HUES6 (cell line): ENCODE results near the gene MYADML2.

Source experiments
- H3K27ac ChIP-seq: 2 replicates; pipeline ENCODE4 v1.7.0; 2013; ENCODE audit warnings: low read depth, mild to moderate bottlenecking, low read length, inconsistent platforms
- H3K27me3 ChIP-seq: 2 replicates; pipeline ENCODE4 v1.6.1; 2013; ENCODE audit warnings: low read length; ENCODE audit not compliant: control insufficient read depth, insufficient read depth
- H3K36me3 ChIP-seq: 2 replicates; pipeline ENCODE4 v1.6.1; 2013; ENCODE audit warnings: low read length; ENCODE audit not compliant: control insufficient read depth, insufficient read depth
- H3K4me1 ChIP-seq: 2 replicates; pipeline ENCODE4 v1.6.1; 2013; ENCODE audit warnings: low read length; ENCODE audit not compliant: control insufficient read depth, insufficient read depth
- H3K4me3 ChIP-seq: 2 replicates; pipeline ENCODE4 v1.5.1; 2013; ENCODE audit warnings: low read depth, low read length
- H3K9ac ChIP-seq: one replicate; pipeline ENCODE4 v1.6.1; 2013; ENCODE audit warnings: mild to moderate bottlenecking, low read length
- H3K9me3 ChIP-seq: 2 replicates; pipeline ENCODE4 v1.6.1; 2013; ENCODE audit warnings: low read depth, low read length; ENCODE audit not compliant: control insufficient read depth, insufficient read depth

MYADML2 gene

DNA sequence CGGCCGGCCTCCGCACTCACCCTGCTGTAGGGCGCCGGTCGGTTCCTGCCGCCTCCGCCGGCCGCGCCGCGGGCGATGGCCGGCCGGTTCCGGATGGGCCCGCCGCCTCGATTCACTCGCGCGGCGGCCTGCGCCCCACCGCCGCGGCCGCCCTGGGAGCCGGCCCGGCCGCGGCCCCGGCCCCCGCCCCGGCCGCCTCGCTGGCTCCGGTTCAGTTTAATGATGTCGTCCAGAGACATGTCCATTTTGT, 55.8 kb downstream of the MYADML2 start:
- peak overlapping the region; percentile 99 for H3K9ac ChIP-seq
- H3K9me3 ChIP-seq: no peaks in the 10 kb centered on the region
- H3K27me3 ChIP-seq: no peaks in the 10 kb centered on the region
- peaks cover 62% of the 10 kb centered on the region for H3K36me3 ChIP-seq
- peaks cover 6% of the 10 kb centered on the region; the same call in 1 of the 2 replicates for H3K4me1 ChIP-seq
- peak overlapping the region; percentile 95 for H3K27ac ChIP-seq
- peak overlapping the region; percentile 99 for H3K4me3 ChIP-seq

DNA sequence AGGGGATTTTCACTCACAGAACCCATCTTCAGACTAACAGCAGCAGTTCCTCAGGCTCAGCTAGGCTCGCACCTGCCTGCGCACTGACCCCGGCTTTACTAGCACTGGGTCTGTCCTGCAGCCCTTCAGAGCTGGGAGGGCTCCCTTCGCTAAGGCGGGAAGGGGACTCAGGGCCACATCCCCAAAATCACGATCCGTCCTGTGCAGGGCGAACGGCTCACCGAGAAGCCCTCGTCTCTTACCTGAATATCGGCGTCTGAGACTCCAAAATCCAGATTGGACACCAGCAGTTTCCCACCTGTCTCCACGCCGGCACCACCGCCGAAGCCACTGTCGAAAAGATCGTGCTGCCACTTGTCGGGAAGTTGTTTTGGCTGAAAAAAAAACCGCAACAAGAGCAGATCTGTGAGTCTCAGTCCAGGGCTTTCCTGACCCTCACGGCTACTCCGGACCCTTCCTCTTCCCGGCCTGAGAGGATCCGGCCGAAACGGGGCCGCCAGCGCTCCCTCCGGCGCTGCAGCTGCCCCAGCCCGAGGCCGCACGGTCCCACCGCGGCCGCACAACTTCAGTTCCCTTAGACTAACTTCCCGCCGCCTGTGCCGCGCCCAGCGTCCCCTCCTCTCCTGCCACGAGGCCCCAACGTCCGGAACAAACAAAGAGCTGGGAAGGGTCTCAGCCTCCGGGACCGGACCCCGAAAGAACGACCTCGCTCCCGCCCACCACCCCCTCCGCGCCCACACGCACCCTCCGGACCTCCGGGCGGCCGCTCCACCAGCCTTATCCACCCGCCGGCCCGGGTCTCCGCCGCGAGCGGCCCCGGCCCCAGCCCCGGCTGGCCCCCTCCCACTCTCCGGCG, 56.4 kb downstream of the MYADML2 start:
- H3K9me3 ChIP-seq: no peaks in the 10 kb centered on the region
- H3K4me3 ChIP-seq: peak overlapping the region; percentile 99
- H3K27ac ChIP-seq: peak overlapping the region; percentile 95
- H3K36me3 ChIP-seq: peaks cover 67% of the 10 kb centered on the region
- H3K4me1 ChIP-seq: peaks cover 6% of the 10 kb centered on the region; the same call in 1 of the 2 replicates
- no peaks in the 10 kb centered on the region for H3K27me3 ChIP-seq
- H3K9ac ChIP-seq: peak overlapping the region; percentile 99
